ENCODE results near the gene JAG2.
"Not testable (repeated sequence)": the region's sequence is repeated elsewhere in the genome, so short reads cannot be mapped to it uniquely, and the experiment has no call there.

The JAG2 gene

GRCh38 chr14:105109243-105109642 is 59.3 kb downstream of the JAG2 start:
- not testable (repeated sequence) for DNase-seq

- DNase-seq = no peak
Observed at GRCh38 chr14:105108516-105108864, 60.1 kb downstream of the JAG2 start.

- DNase-seq = no peak
Observed at GRCh38 chr14:105107781-105108515, 60.6 kb downstream of the JAG2 start.

GRCh38 chr14:105107351-105107750 is 61.2 kb downstream of the JAG2 start:
- no peak for DNase-seq

- no peak for DNase-seq
Observed at GRCh38 chr14:105105158-105105557, 63.4 kb downstream of the JAG2 start.

GRCh38 chr14:105102893-105103292 is 65.7 kb downstream of the JAG2 start:
- no peak for DNase-seq

GRCh38 chr14:105102361-105102870 is 66.2 kb downstream of the JAG2 start:
- DNase-seq = no peak

- DNase-seq = no peak
Observed at GRCh38 chr14:105100910-105101309, 67.7 kb downstream of the JAG2 start.

- DNase-seq = no peak
Observed at GRCh38 chr14:105099778-105100177, 68.8 kb downstream of the JAG2 start.

GRCh38 chr14:105098316-105098715 is 70.3 kb downstream of the JAG2 start:
- DNase-seq = no peak

GRCh38 chr14:105097794-105098127 is 70.8 kb downstream of the JAG2 start:
- no peak for DNase-seq

- no peak for DNase-seq
Observed at GRCh38 chr14:105096206-105096875, 72.2 kb downstream of the JAG2 start.

GRCh38 chr14:105095236-105095805 is 73.3 kb downstream of the JAG2 start:
- no peak for DNase-seq

- no peak for DNase-seq
Observed at GRCh38 chr14:105094193-105094907, 74.2 kb downstream of the JAG2 start.

GRCh38 chr14:105093431-105094192 is 75.0 kb downstream of the JAG2 start:
- DNase-seq = peak in 1 of 4 experiments; percentile 40

- DNase-seq = peak in 2 of 4 experiments; percentile 31 to 65
Observed at GRCh38 chr14:105093038-105093430, 75.5 kb downstream of the JAG2 start.

GRCh38 chr14:105092171-105093037 is 76.2 kb downstream of the JAG2 start:
- no peak for DNase-seq

GRCh38 chr14:105091517-105092170 is 76.9 kb downstream of the JAG2 start:
- no peak for DNase-seq

- no peak for DNase-seq
Observed at GRCh38 chr14:105091054-105091516, 77.5 kb downstream of the JAG2 start.

Data from activated naive CD4-positive, alpha-beta T cell (primary cell).